Loucy (cell line): Measurements from ENCODE around the gene S100A13.

ENCODE experiments used
- H2AFZ ChIP-seq: fragments of 200-600 bp; sonication (generic); 2 replicates; pipeline ENCODE4 v1.6.0; 2016; ENCODE audit warnings: antibody characterized with exemption, mild to moderate bottlenecking, low read length, moderate library complexity
- H3F3A ChIP-seq: fragments of 200-600 bp; 2 replicates; pipeline ENCODE4 v1.6.0; 2016; ENCODE audit warnings: antibody characterized with exemption, low read depth, mild to moderate bottlenecking
- H3K27me3 ChIP-seq: fragments of 200-600 bp; sonication (generic); 2 replicates; pipeline ENCODE4 v1.6.1; 2014; ENCODE audit warnings: low read length, mild to moderate bottlenecking; ENCODE audit not compliant: insufficient read depth, poor library complexity, severe bottlenecking
- H3K36me3 ChIP-seq: fragments of 200-600 bp; sonication (generic); 2 replicates; pipeline ENCODE4 v1.6.1; 2016; ENCODE audit warnings: low read length; ENCODE audit not compliant: insufficient read depth
- H3K4me1 ChIP-seq: fragments of 200-600 bp; sonication (generic); 2 replicates; pipeline ENCODE4 v1.5.1; 2014; ENCODE audit warnings: low read length, mild to moderate bottlenecking; ENCODE audit not compliant: insufficient read depth, poor library complexity, severe bottlenecking
- H3K4me2 ChIP-seq: fragments of 200-600 bp; sonication (generic); 2 replicates; pipeline ENCODE4 v1.6.0; 2014; ENCODE audit warnings: antibody characterized with exemption, low read length, low read depth, mild to moderate bottlenecking; ENCODE audit not compliant: poor library complexity, severe bottlenecking
- H3K4me3 ChIP-seq: fragments of 200-600 bp; sonication (generic); 2 replicates; pipeline ENCODE4 v1.5.1; 2014; ENCODE audit warnings: low read length, mild to moderate bottlenecking, mixed read lengths; ENCODE audit not compliant: poor library complexity, severe bottlenecking
- H3K79me2 ChIP-seq: fragments of 200-600 bp; sonication (generic); 2 replicates; pipeline ENCODE4 v1.6.1; 2014; ENCODE audit warnings: low read length; ENCODE audit not compliant: insufficient read depth
- H3K9ac ChIP-seq: fragments of 200-600 bp; sonication (generic); 2 replicates; pipeline ENCODE4 v1.6.0; 2014; ENCODE audit warnings: mild to moderate bottlenecking, low read depth, low read length, moderate library complexity; ENCODE audit not compliant: poor library complexity, severe bottlenecking
- H3K9me2 ChIP-seq: fragments of 200-600 bp; sonication (generic); replicated peaks from 2 replicates; pipeline ENCODE4 v1.6.1; 2016; ENCODE audit warnings: low read depth, low read length, mixed read lengths
- H3K9me3 ChIP-seq: fragments of 200-600 bp; sonication (generic); 2 replicates; pipeline ENCODE4 v1.6.1; 2014; ENCODE audit warnings: mild to moderate bottlenecking, antibody characterized with exemption, low read length, low read depth; ENCODE audit not compliant: insufficient read depth
- H4K20me1 ChIP-seq: fragments of 200-600 bp; sonication (generic); 2 replicates; pipeline ENCODE4 v1.6.0; 2014; ENCODE audit warnings: antibody characterized with exemption, low read length, mild to moderate bottlenecking; ENCODE audit not compliant: insufficient read depth, poor library complexity, severe bottlenecking
- CTCF ChIP-seq: fragments of 200-600 bp; sonication (generic); conservative IDR thresholded peaks from 2 replicates; pipeline ENCODE4 v1.5.1; 2014; ENCODE audit warnings: mild to moderate bottlenecking, antibody characterized with exemption, low read length
- EZH2phosphoT487 ChIP-seq: fragments of 200-600 bp; IDR thresholded peaks from 2 replicates; pipeline ENCODE4 v1.6.1; 2018; ENCODE audit warnings: antibody characterized with exemption, mild to moderate bottlenecking, moderate library complexity, borderline replicate concordance

S100A13 gene

DNA sequence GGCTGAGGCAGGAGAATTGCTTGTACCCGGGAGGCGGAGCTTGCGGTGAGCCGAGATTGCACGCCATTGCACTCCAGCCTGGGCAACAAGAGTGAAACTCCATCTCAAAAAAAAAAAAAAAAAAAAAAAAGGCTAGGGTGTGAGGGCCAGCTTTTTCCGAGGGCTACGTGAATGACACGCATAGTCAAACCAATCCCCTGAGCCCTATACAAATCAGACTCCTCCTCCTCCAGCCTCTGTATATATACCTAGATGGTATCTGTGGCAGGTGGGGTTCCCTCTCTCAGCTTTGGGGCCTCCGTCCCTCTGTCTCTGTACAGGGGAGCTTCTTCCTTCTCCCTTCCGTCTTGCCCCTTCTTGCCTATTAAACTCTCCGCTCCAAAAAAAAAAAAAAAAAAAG, 21.1 kb downstream of the S100A13 start:
- H3K79me2 ChIP-seq: no peaks in the 10 kb centered on the region
- no peaks in the 10 kb centered on the region for H3K36me3 ChIP-seq
- H4K20me1 ChIP-seq: no peaks in the 10 kb centered on the region
- H2AFZ ChIP-seq: no peak overlapping the region
- H3K4me2 ChIP-seq: no peak overlapping the region
- no peaks in the 10 kb centered on the region for H3K27me3 ChIP-seq
- H3K9me3 ChIP-seq: no peaks in the 10 kb centered on the region
- H3K9ac ChIP-seq: no peak overlapping the region
- H3K9me2 ChIP-seq: no peaks in the 10 kb centered on the region
- TF ChIP-seq EZH2phosphoT487 (no peak), CTCF (no peak)
- H3K4me1 ChIP-seq: no peaks in the 10 kb centered on the region
- H3K4me3 ChIP-seq: no peak overlapping the region
- H3F3A ChIP-seq: no peaks in the 10 kb centered on the region

GRCh38 chr1:153602749-153603148, 24.6 kb downstream of the S100A13 start:
- H3K4me2 ChIP-seq: no peak overlapping the region
- no peak overlapping the region for H2AFZ ChIP-seq
- H3F3A ChIP-seq: no peaks in the 10 kb centered on the region

GRCh38 chr1:153599847-153600246, 27.5 kb downstream of the S100A13 start:
- no peaks in the 10 kb centered on the region for H3K27me3 ChIP-seq
- H3K4me3 ChIP-seq: no peak overlapping the region
- no peak overlapping the region for H3K4me2 ChIP-seq
- H3K36me3 ChIP-seq: no peaks in the 10 kb centered on the region
- H4K20me1 ChIP-seq: no peaks in the 10 kb centered on the region
- no peaks in the 10 kb centered on the region for H3F3A ChIP-seq
- no peak overlapping the region for H3K9ac ChIP-seq
- TF ChIP-seq EZH2phosphoT487 (no peak), CTCF (no peak)
- no peaks in the 10 kb centered on the region for H3K9me2 ChIP-seq
- peaks cover 10% of the 10 kb centered on the region for H3K4me1 ChIP-seq
- no peaks in the 10 kb centered on the region for H3K9me3 ChIP-seq
- no peaks in the 10 kb centered on the region for H3K79me2 ChIP-seq
- no peak overlapping the region for H2AFZ ChIP-seq

More at GRCh38 chr1:153602749-153603148, 24.6 kb downstream of the S100A13 start:
- no peaks in the 10 kb centered on the region for H3K79me2 ChIP-seq
- H3K36me3 ChIP-seq: no peaks in the 10 kb centered on the region
- no peak overlapping the region for H3K4me3 ChIP-seq
- H4K20me1 ChIP-seq: no peaks in the 10 kb centered on the region
- H3K9ac ChIP-seq: no peak overlapping the region
- H3K9me3 ChIP-seq: no peaks in the 10 kb centered on the region
- no peaks in the 10 kb centered on the region for H3K9me2 ChIP-seq
- H3K27me3 ChIP-seq: no peaks in the 10 kb centered on the region
- TF ChIP-seq CTCF: no peak
- TF ChIP-seq EZH2phosphoT487: no peak
- H3K4me1 ChIP-seq: peaks cover 10% of the 10 kb centered on the region
